ENCODE results near the gene CPSF4L. TPM values are rescaled to one million over a fixed set of nuclear protein-coding genes. Genes with fewer than 3 reads are reported as not detected.
A peak's percentile ranks its signal among the peaks of the same experiment; 100 is the strongest.
"Not testable (repeated sequence)": the region's sequence is repeated elsewhere in the genome, so short reads cannot be mapped to it uniquely, and the experiment has no call there.

Gene CPSF4L
- polyA plus RNA-seq, 3 donors: not detected

DNA sequence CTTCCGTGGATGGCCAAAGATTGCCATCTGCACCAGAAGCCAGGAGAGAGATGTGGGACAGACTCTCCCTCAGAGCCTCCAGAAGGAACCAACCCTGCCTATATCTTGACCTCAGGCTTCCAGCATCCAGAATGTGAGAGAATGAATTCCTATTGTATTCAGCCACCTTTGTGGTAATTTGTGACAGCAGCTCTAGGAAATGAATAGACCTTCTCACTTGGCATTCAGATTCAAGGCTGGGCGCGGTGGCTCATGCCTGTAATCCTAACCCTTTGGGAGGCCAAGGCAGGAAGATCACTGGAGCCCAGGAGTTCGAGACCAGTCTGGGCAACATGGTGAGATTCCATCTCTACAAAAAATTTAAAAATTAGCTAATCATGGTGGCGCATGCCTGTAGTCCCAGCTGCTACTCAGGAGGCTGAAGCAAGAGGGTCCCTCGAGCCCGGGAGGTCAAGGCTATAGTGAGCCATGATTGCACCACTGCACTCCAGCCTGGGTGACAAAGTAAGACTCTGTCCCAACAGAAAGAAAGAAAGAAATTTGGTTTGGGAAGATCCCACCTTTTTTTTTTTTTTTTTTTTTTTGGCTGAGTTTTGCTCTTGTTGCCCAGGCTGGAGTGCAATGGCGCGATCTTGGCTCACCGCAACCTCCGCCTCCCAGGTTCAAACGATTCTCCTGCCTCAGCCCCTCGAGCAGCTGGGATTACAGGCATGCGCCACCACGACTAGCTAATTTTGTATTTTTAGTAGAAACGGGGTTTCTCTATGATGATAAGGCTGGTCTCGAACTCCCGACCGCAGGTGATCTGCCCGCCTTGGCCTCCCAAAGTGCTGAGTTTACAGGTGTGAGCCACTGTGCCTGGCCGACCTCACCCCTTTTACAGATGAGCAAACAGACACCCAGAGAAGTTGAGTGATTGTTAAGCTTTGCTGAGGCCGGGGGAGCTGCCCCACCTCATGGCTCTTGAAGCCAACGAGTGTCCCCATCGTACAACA, 4.3 kb upstream of the CPSF4L start:
- Histone ChIP-seq H3K36me3 (replicated peaks in 1 of 2; ENCODE audit: control insufficient read depth in 1 of 2, insufficient read depth in 2 of 2, low read length in 2 of 2) (no peaks in the 10 kb centered on the region), H3K27me3 (ENCODE audit: control insufficient read depth in 2 of 2, insufficient read depth in 2 of 2, low read length in 2 of 2) (no peaks in the 10 kb centered on the region), H3K9me3 (replicated peaks in 1 of 2; ENCODE audit: control insufficient read depth in 1 of 2, insufficient read depth in 1 of 2, low read length in 2 of 2) (no peaks in the 10 kb centered on the region), H3K9ac (ENCODE audit: insufficient read depth, low read length, poor library complexity, severe bottlenecking) (no peak overlapping the region), H3K4me1 (ENCODE audit: control insufficient read depth in 1 of 2, insufficient read depth in 2 of 2, low read length in 2 of 2) (peaks cover 2 to 3% of the 10 kb centered on the region in 2 donors), H4K20me1 (ENCODE audit: insufficient read depth, low read length) (no peaks in the 10 kb centered on the region), H2AFZ (ENCODE audit: insufficient read depth, low read depth, low read length, poor library complexity, severe bottlenecking) (no peak overlapping the region), H3K4me2 (replicated peaks; ENCODE audit: extremely low read depth, low read length, poor library complexity, severe bottlenecking) (no peak overlapping the region), H3K4me3 (replicated peaks in 1 of 3; ENCODE audit: low read depth in 2 of 3, low read length in 3 of 3) (no peak overlapping the region), H3K79me2 (ENCODE audit: insufficient read depth, low read length) (no peaks in the 10 kb centered on the region), H3K27ac (ENCODE audit: low read depth in 1 of 2, low read length in 2 of 2) (no peak overlapping the region)
- intact Hi-C loops (cut with micrococcal nuclease): no loop called here
- no peak overlapping the region for H3K4me3 Mint-ChIP-seq
- DNase-seq: no peak
- 95% methylated on average over 8 of the region's 24 CpGs for WGBS (ENCODE audit: insufficient coverage)
- no peaks in the 10 kb centered on the region for H3K36me3 Mint-ChIP-seq
- H3K4me1 Mint-ChIP-seq: peaks cover 3% of the 10 kb centered on the region
- H3K9me3 Mint-ChIP-seq: peaks cover 0 to 3% (median 0%) of the 10 kb centered on the region in 7 donors
- peak overlapping the region in 1 of 7 donors; percentile 43 for H3K27ac Mint-ChIP-seq
- H3K27me3 Mint-ChIP-seq (ENCODE audit: low read depth in 3 of 3): peaks cover 0 to 14% (median 3%) of the 10 kb centered on the region in 3 donors
- TF ChIP-seq, protein P1, sequence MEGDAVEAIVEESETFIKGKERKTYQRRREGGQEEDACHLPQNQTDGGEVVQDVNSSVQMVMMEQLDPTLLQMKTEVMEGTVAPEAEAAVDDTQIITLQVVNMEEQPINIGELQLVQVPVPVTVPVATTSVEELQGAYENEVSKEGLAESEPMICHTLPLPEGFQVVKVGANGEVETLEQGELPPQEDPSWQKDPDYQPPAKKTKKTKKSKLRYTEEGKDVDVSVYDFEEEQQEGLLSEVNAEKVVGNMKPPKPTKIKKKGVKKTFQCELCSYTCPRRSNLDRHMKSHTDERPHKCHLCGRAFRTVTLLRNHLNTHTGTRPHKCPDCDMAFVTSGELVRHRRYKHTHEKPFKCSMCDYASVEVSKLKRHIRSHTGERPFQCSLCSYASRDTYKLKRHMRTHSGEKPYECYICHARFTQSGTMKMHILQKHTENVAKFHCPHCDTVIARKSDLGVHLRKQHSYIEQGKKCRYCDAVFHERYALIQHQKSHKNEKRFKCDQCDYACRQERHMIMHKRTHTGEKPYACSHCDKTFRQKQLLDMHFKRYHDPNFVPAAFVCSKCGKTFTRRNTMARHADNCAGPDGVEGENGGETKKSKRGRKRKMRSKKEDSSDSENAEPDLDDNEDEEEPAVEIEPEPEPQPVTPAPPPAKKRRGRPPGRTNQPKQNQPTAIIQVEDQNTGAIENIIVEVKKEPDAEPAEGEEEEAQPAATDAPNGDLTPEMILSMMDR (IDR thresholded peaks at IDR 0.05): no peak

DNA sequence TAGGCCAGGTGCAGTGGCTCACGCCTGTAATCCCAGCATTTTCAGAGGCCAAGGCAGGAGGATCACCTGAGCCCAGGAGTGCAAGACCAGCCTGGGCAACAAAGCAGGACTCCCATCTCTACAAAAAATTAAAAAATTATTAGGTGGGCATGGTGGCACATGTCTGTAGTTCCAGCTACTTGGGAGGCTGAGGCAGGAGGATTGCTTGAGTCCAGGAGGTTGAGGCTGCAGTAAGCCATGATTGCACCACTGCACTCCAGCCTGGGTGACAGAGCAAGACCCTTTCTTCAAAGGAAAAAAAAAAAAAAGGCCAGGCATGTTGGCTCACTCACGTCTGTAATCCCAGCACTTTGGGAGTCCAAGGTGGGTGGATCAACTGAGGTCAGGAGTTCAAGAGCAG, 2.8 kb upstream of the CPSF4L start:
- H3K79me2 ChIP-seq (ENCODE audit: insufficient read depth, low read length); H3K4me3 ChIP-seq (replicated peaks in 1 of 3; ENCODE audit: low read depth in 2 of 3, low read length in 3 of 3); H3K9me3 Mint-ChIP-seq; H3K4me1 Mint-ChIP-seq; DNase-seq; H4K20me1 ChIP-seq (ENCODE audit: insufficient read depth, low read length); H3K4me1 ChIP-seq (ENCODE audit: control insufficient read depth in 1 of 2, insufficient read depth in 2 of 2, low read length in 2 of 2); H3K27ac Mint-ChIP-seq; H3K36me3 ChIP-seq (replicated peaks in 1 of 2; ENCODE audit: control insufficient read depth in 1 of 2, insufficient read depth in 2 of 2, low read length in 2 of 2); H3K9me3 ChIP-seq (replicated peaks in 1 of 2; ENCODE audit: control insufficient read depth in 1 of 2, insufficient read depth in 1 of 2, low read length in 2 of 2); intact Hi-C loops (cut with micrococcal nuclease); H3K4me2 ChIP-seq (replicated peaks; ENCODE audit: extremely low read depth, low read length, poor library complexity, severe bottlenecking); H2AFZ ChIP-seq (ENCODE audit: insufficient read depth, low read depth, low read length, poor library complexity, severe bottlenecking); H3K27me3 ChIP-seq (ENCODE audit: control insufficient read depth in 2 of 2, insufficient read depth in 2 of 2, low read length in 2 of 2); H3K4me3 Mint-ChIP-seq; H3K36me3 Mint-ChIP-seq; H3K9ac ChIP-seq (ENCODE audit: insufficient read depth, low read length, poor library complexity, severe bottlenecking); H3K27ac ChIP-seq (ENCODE audit: low read depth in 1 of 2, low read length in 2 of 2): not testable (repeated sequence)
- peaks cover 0 to 14% (median 6%) of the 10 kb centered on the region in 3 donors for H3K27me3 Mint-ChIP-seq (ENCODE audit: low read depth in 3 of 3)
- WGBS (ENCODE audit: insufficient coverage): 100% methylated on average over 2 of the region's 2 CpGs

Data from CD14-positive monocyte (primary cell).